Stimulated activated naive CD8-positive, alpha-beta T cell treated with anti-CD3 and anti-CD28 coated beads, Interleukin-15, amount 100 ng/mL, for 72 hours (primary cell): Measurements from ENCODE around the gene CNTNAP5.
"Not testable (repeated sequence)": the region's sequence is repeated elsewhere in the genome, so short reads cannot be mapped to it uniquely, and the experiment has no call there.

Source experiments
- ATAC-seq: fragments of 150-1000 bp; cut with Tn5 transposase; 2 replicates; pipeline ENCODE4 v1.10.0; 2021; ENCODE audit warnings: mild to moderate bottlenecking, moderate library complexity
- DNase-seq, 2 donors: peaks; one replicate each; pipeline ENCODE4 v3.0.0; 2021 to 2022
- H3K27ac Mint-ChIP-seq, 2 donors: one replicate each; pipeline ENCODE4 v1.8.0; 2022; ENCODE audit warnings: mild to moderate bottlenecking in 2 of 2, mixed read lengths in 2 of 2, moderate library complexity in 2 of 2
- H3K27me3 Mint-ChIP-seq: one replicate; pipeline ENCODE4 v1.8.0; 2022; ENCODE audit warnings: mixed read lengths
- H3K4me1 Mint-ChIP-seq: one replicate; pipeline ENCODE4 v1.8.0; 2022; ENCODE audit warnings: mild to moderate bottlenecking, mixed read lengths
- H3K4me3 Mint-ChIP-seq, 2 donors: one replicate each; pipeline ENCODE4 v1.8.0; 2022; ENCODE audit warnings: mild to moderate bottlenecking in 2 of 2, mixed read lengths in 2 of 2, moderate library complexity in 1 of 2
- H3K9me3 Mint-ChIP-seq, 2 donors: one replicate each; pipeline ENCODE4 v1.8.0; 2022; ENCODE audit warnings: mixed read lengths in 2 of 2

The CNTNAP5 gene

DNA sequence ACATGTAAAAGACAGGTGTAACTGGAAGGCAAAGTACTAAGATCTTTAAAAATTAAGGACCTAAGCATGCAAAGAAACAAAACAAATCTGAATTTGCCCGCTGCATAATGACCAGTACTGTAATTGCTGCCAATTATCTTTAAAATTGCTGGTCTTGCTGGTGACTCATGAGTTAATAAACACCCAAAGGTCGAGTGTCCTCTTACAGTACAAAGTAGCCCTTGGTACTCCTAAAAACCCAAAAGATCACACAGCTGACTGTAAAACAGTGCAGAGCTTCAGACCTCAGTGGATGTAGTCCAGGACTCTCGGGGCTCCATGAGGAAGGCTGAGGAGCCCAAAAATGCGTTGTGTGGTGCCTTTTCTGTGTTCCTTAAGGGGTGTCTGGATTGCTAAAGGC is 308.7 kb downstream of the CNTNAP5 start:
- H3K9me3 Mint-ChIP-seq: peaks cover 0 to 4% of the 10 kb centered on the region in 2 donors
- no peaks in the 10 kb centered on the region for H3K4me1 Mint-ChIP-seq
- DNase-seq (no peak), ATAC-seq (no peak)
- H3K27ac Mint-ChIP-seq: no peak overlapping the region
- no peaks in the 10 kb centered on the region for H3K27me3 Mint-ChIP-seq
- no peak overlapping the region for H3K4me3 Mint-ChIP-seq

DNA sequence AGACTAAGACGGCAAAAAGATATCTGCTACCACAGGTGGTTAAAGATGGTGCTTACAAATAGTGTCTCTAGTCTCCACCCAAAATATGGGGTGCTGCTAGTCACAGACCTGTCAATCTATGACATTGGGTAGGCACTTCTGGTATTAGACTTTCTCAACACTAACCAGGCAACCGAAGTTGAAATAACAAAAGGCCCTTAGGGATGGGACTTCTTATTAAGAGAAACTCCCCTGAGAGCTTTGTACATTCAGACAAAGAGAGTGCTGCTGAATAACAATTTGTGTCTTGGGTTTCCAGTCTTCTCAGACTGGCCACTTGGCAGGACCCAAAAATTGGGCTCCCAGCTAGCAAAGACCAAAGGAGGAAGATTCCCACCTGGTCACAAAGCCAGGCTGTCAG is 310.0 kb downstream of the CNTNAP5 start:
- peak overlapping the region in 1 of 2 donors; percentile 10 for H3K27ac Mint-ChIP-seq
- peaks cover 0 to 12% of the 10 kb centered on the region in 2 donors for H3K9me3 Mint-ChIP-seq
- no peaks in the 10 kb centered on the region for H3K4me1 Mint-ChIP-seq
- H3K27me3 Mint-ChIP-seq: no peaks in the 10 kb centered on the region
- no peak for DNase-seq
- no peak for ATAC-seq
- H3K4me3 Mint-ChIP-seq: no peak overlapping the region

- Mint-ChIP-seq H3K27me3 (no peaks in the 10 kb centered on the region), H3K4me1 (no peaks in the 10 kb centered on the region), H3K9me3 (peaks cover 0 to 12% of the 10 kb centered on the region in 2 donors), H3K27ac (no peak overlapping the region), H3K4me3 (no peak overlapping the region)
- DNase-seq (no peak), ATAC-seq (no peak)
Observed at GRCh38 chr2:124339709-124340108, 314.6 kb downstream of the CNTNAP5 start.

GRCh38 chr2:124343827-124344498 is 318.9 kb downstream of the CNTNAP5 start:
- no peak overlapping the region for H3K4me3 Mint-ChIP-seq
- no peaks in the 10 kb centered on the region for H3K27me3 Mint-ChIP-seq
- H3K4me1 Mint-ChIP-seq: no peaks in the 10 kb centered on the region
- peaks cover 0 to 7% of the 10 kb centered on the region in 2 donors for H3K9me3 Mint-ChIP-seq
- DNase-seq (no peak), ATAC-seq (no peak)
- H3K27ac Mint-ChIP-seq: no peak overlapping the region

GRCh38 chr2:124347209-124347608 is 322.1 kb downstream of the CNTNAP5 start:
- ATAC-seq (no peak), DNase-seq (no peak)
- Mint-ChIP-seq H3K4me1 (no peaks in the 10 kb centered on the region), H3K4me3 (no peak overlapping the region), H3K27me3 (no peaks in the 10 kb centered on the region), H3K27ac (no peak overlapping the region), H3K9me3 (peaks cover 0 to 8% of the 10 kb centered on the region in 2 donors)

- ATAC-seq (no peak), DNase-seq (no peak)
- peaks cover 0 to 8% of the 10 kb centered on the region in 2 donors for H3K9me3 Mint-ChIP-seq
- H3K4me3 Mint-ChIP-seq: no peak overlapping the region
- H3K4me1 Mint-ChIP-seq: no peaks in the 10 kb centered on the region
- H3K27ac Mint-ChIP-seq: no peak overlapping the region
- no peaks in the 10 kb centered on the region for H3K27me3 Mint-ChIP-seq
Observed at GRCh38 chr2:124353656-124354055, 328.6 kb downstream of the CNTNAP5 start.

GRCh38 chr2:124354466-124354865 is 329.4 kb downstream of the CNTNAP5 start:
- peaks cover 0 to 8% of the 10 kb centered on the region in 2 donors for H3K9me3 Mint-ChIP-seq
- ATAC-seq (no peak), DNase-seq (no peak)
- no peak overlapping the region for H3K27ac Mint-ChIP-seq
- no peaks in the 10 kb centered on the region for H3K27me3 Mint-ChIP-seq
- H3K4me1 Mint-ChIP-seq: no peaks in the 10 kb centered on the region
- H3K4me3 Mint-ChIP-seq: no peak overlapping the region

- H3K27me3 Mint-ChIP-seq, H3K27ac Mint-ChIP-seq, ATAC-seq, H3K4me3 Mint-ChIP-seq, H3K4me1 Mint-ChIP-seq, DNase-seq: not testable (repeated sequence)
- H3K9me3 Mint-ChIP-seq: peaks cover 13 to 30% of the 10 kb centered on the region in 2 donors
Observed at GRCh38 chr2:124361966-124362365, 336.9 kb downstream of the CNTNAP5 start.

GRCh38 chr2:124369181-124369580 is 344.1 kb downstream of the CNTNAP5 start:
- H3K4me1 Mint-ChIP-seq: no peaks in the 10 kb centered on the region
- H3K27ac Mint-ChIP-seq: no peak overlapping the region
- H3K9me3 Mint-ChIP-seq: peaks cover 16 to 21% of the 10 kb centered on the region in 2 donors
- DNase-seq: no peak
- no peaks in the 10 kb centered on the region for H3K27me3 Mint-ChIP-seq
- H3K4me3 Mint-ChIP-seq: no peak overlapping the region
- no peak for ATAC-seq

DNA sequence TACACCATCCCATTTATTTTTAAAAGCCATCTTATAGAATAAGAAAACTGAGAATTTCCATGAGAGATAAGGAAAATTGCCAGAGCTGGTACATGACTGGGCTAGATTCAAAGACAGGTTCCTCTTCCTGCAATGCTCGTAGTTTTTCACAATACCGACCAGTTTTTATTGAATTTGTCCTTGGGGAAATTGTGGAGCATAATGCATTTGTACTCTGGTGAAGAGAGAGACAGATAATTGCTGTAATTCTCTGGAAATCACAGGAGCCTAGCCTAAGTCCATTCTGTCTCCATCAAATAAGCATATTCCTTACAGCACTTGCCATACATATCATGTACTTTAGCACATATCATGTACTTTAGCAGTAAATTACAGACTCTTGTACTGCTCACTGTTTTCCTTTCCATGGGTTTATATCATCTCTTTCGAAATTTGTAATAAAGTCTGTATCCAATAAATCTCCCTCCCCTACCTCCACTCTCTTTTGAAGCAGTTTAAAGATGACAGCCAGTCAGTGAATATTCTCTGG is 355.2 kb downstream of the CNTNAP5 start:
- Mint-ChIP-seq H3K27me3 (no peaks in the 10 kb centered on the region), H3K27ac (no peak overlapping the region), H3K4me3 (no peak overlapping the region), H3K4me1 (no peaks in the 10 kb centered on the region), H3K9me3 (peaks cover 0 to 4% of the 10 kb centered on the region in 2 donors)
- DNase-seq: no peak
- no peak for ATAC-seq

- Mint-ChIP-seq H3K9me3 (peaks cover 0 to 2% of the 10 kb centered on the region in 2 donors), H3K4me3 (no peak overlapping the region), H3K27me3 (no peaks in the 10 kb centered on the region), H3K4me1 (no peaks in the 10 kb centered on the region), H3K27ac (no peak overlapping the region)
- DNase-seq: no peak
- ATAC-seq: no peak
Observed at GRCh38 chr2:124382067-124382618, 357.1 kb downstream of the CNTNAP5 start.

DNA sequence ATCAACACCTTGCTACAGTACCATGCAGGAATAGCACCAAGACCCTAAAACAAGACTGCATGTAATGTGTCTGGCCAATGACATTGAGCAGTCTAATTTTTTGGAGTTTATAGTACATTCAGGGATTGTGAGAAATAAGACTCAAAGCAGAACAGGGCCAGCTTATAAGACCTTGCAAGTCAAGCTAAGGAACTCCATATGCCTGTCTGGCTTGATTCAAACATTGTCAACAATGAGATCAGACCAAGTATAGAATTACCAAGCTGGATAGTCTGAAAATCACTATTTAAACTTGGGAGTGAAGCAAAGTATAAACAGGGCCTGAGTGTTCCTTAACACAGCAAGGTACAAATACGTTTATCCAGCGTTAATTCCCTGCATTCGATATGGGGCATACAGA is 370.9 kb downstream of the CNTNAP5 start:
- no peak for DNase-seq
- H3K27me3 Mint-ChIP-seq: no peaks in the 10 kb centered on the region
- peaks cover 2 to 19% of the 10 kb centered on the region in 2 donors for H3K9me3 Mint-ChIP-seq
- no peak for ATAC-seq
- H3K4me3 Mint-ChIP-seq: no peak overlapping the region
- no peak overlapping the region for H3K27ac Mint-ChIP-seq
- no peaks in the 10 kb centered on the region for H3K4me1 Mint-ChIP-seq

DNA sequence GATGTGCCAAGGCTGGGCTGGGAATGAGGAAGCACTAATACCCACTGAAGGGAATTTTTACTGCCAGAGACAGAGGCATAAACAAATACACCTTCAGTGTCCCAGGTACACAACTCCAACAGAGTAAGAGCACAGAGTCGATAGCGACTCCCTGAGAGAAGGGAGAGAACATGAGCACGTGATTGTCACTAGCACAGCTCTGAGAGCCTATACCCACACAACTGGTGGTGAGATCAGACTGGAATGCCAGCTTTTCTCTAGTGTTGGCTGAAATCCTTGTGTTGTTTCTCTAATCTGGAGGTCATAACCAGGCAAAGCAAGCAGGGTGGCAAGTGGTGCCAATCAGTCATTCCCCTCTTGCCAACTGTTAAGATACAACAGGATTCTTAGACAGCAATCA is 377.2 kb downstream of the CNTNAP5 start:
- Mint-ChIP-seq H3K9me3 (peaks cover 9 to 14% of the 10 kb centered on the region in 2 donors), H3K27ac (peak overlapping the region in 1 of 2 donors; percentile 66), H3K4me1 (no peaks in the 10 kb centered on the region), H3K4me3 (no peak overlapping the region), H3K27me3 (no peaks in the 10 kb centered on the region)
- DNase-seq (no peak), ATAC-seq (no peak)

- H3K4me3 Mint-ChIP-seq, ATAC-seq, H3K4me1 Mint-ChIP-seq, H3K27me3 Mint-ChIP-seq, H3K9me3 Mint-ChIP-seq, DNase-seq, H3K27ac Mint-ChIP-seq: not testable (repeated sequence)
Observed at GRCh38 chr2:124407836-124408534, 382.9 kb downstream of the CNTNAP5 start.

GRCh38 chr2:124424074-124424473 is 399.0 kb downstream of the CNTNAP5 start:
- peaks cover 17 to 18% of the 10 kb centered on the region in 2 donors for H3K9me3 Mint-ChIP-seq
- no peak overlapping the region for H3K27ac Mint-ChIP-seq
- ATAC-seq (no peak), DNase-seq (no peak)
- no peaks in the 10 kb centered on the region for H3K4me1 Mint-ChIP-seq
- H3K4me3 Mint-ChIP-seq: no peak overlapping the region
- no peaks in the 10 kb centered on the region for H3K27me3 Mint-ChIP-seq

DNA sequence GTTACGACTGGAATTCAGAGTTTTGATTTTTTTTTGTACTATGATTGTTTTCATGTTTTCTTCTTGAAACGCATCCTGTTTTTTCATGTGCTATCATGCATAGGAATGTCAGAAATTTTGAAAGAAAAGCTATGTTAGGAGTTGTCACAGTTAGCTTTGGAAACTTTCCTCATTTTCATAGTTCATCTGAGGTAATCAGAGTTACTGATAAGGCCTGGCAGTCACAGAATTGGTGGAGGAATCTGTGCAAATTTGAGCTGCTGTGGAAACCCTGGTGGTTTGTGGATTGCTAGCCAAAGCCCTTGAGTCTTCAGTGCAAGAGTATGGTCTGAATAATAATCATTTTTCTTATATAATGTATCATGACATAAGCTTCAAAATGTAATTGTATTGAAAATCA is 401.0 kb downstream of the CNTNAP5 start:
- peaks cover 15 to 18% of the 10 kb centered on the region in 2 donors for H3K9me3 Mint-ChIP-seq
- no peaks in the 10 kb centered on the region for H3K4me1 Mint-ChIP-seq
- no peak for DNase-seq
- H3K4me3 Mint-ChIP-seq: no peak overlapping the region
- ATAC-seq: no peak
- H3K27me3 Mint-ChIP-seq: no peaks in the 10 kb centered on the region
- H3K27ac Mint-ChIP-seq: no peak overlapping the region
